Thyroid gland (tissue), 4 donors: ENCODE results near the gene TMEM106B.

ENCODE experiments used
- POLR2A ChIP-seq, 2 donors: fragments of 450-650 bp; IDR thresholded peaks; one replicate each; pipeline ENCODE4 v1.6.1; 2017; ENCODE audit warnings: antibody characterized with exemption in 2 of 2, mild to moderate bottlenecking in 2 of 2, moderate library complexity in 1 of 2
- TF ChIP-seq, protein P1 (sequence below), 6 experiments: fragments of 200-600 bp in 3 of 6; fragments of 450-650 bp in 3 of 6; sonication (generic) in 3 of 6; IDR thresholded peaks; one replicate each; pipeline ENCODE4 v1.5.1; 2016 to 2019; ENCODE audit warnings: antibody characterized with exemption in 6 of 6, mild to moderate bottlenecking in 2 of 6, inconsistent platforms in 1 of 6, moderate library complexity in 1 of 6

DNA sequence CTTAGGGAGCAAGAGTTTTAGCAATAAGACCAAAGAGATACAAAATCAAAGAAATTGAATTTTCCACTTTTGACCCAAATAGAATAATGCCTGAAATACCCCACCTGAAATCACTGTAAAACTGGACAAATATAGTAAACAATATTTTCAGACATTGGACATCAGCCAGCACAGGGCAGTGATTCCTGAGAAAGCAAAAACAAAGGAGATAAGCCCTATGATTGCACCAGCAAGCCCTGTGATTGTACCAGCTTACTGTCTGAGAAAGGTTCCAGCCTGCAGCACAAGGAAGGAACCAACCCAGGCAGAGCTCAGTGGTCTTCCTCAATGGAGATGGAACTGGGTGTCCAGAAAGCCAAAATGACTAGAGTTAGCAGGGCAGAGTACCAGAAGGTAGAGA lies 10.3 kb downstream of the TMEM106B start:
- TF ChIP-seq, protein P1, sequence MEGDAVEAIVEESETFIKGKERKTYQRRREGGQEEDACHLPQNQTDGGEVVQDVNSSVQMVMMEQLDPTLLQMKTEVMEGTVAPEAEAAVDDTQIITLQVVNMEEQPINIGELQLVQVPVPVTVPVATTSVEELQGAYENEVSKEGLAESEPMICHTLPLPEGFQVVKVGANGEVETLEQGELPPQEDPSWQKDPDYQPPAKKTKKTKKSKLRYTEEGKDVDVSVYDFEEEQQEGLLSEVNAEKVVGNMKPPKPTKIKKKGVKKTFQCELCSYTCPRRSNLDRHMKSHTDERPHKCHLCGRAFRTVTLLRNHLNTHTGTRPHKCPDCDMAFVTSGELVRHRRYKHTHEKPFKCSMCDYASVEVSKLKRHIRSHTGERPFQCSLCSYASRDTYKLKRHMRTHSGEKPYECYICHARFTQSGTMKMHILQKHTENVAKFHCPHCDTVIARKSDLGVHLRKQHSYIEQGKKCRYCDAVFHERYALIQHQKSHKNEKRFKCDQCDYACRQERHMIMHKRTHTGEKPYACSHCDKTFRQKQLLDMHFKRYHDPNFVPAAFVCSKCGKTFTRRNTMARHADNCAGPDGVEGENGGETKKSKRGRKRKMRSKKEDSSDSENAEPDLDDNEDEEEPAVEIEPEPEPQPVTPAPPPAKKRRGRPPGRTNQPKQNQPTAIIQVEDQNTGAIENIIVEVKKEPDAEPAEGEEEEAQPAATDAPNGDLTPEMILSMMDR (IDR thresholded peaks at IDR 0.05) = no peak
- no peak for TF ChIP-seq POLR2A (IDR thresholded peaks at IDR 0.05)
